HL-60 (cell line): ENCODE results near the gene MYRIP.

ENCODE experiments used
- CTCF ChIP-seq: IDR thresholded peaks from one replicate; pipeline ENCODE4 v1.5.1; 2011; ENCODE audit warnings: low read length, control low read depth, inconsistent platforms; ENCODE audit not compliant: insufficient read depth
- POLR2AphosphoS5 ChIP-seq: IDR thresholded peaks from 2 replicates; pipeline ENCODE4 v1.6.1; 2012; ENCODE audit warnings: low read depth

DNA sequence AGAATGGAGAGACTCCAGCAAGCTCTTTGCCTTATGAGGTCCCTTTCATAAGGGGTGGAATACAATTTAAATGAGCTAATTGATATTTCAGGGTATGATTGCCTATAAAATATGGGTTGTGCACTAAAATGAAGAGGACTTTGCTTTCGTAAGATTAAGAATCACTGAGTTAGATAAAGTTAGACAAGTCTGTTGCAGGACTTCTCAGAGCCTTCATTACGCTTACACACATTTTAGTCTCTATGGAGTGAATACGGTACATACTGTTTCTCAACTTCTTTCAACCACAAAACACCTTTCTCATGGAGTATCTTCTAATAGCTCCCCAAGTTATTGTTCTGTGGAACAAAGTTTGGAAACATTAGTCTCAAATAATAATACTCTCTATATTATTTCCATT lies 17.8 kb upstream of the MYRIP start:
- TF ChIP-seq CTCF (no peak), POLR2AphosphoS5 (no peak)
